BE2C (cell line): ENCODE measurements around the gene KCNH1.

ENCODE experiments used
- DNase-seq: peaks from one replicate; pipeline ENCODE4 v3.0.0-alpha.2; 2020
- H3K27me3 ChIP-seq: fragments of 250-450 bp; sonication (Bioruptor Pico); 2 replicates; pipeline ENCODE4 v1.5.1; 2020; ENCODE audit warnings: mild to moderate bottlenecking
- H3K36me3 ChIP-seq: fragments of 250-450 bp; sonication (Bioruptor Pico); 2 replicates; pipeline ENCODE4 v1.5.1; 2020; ENCODE audit warnings: mild to moderate bottlenecking
- H3K4me1 ChIP-seq: fragments of 250-450 bp; sonication (Bioruptor Pico); 2 replicates; pipeline ENCODE4 v1.5.1; 2020
- H3K4me3 ChIP-seq: 2 replicates; pipeline ENCODE4 v1.5.1; 2011; ENCODE audit warnings: low read depth, low read length
- H3K9me3 ChIP-seq: fragments of 250-450 bp; sonication (Bioruptor Pico); 2 replicates; pipeline ENCODE4 v1.5.1; 2020
- CTCF ChIP-seq: IDR thresholded peaks from 2 replicates; pipeline ENCODE4 v1.5.1; 2012; ENCODE audit warnings: mild to moderate bottlenecking, low read depth, low read length

KCNH1 gene

GRCh38 chr1:210932104-210932503 is 201.8 kb downstream of the KCNH1 start:
- no peak for DNase-seq
- Histone ChIP-seq H3K9me3 (no peaks in the 10 kb centered on the region), H3K36me3 (no peaks in the 10 kb centered on the region), H3K4me3 (no peak overlapping the region), H3K27me3 (no peaks in the 10 kb centered on the region), H3K4me1 (no peaks in the 10 kb centered on the region)
- no peak for TF ChIP-seq CTCF

GRCh38 chr1:210922666-210923065 is 211.3 kb downstream of the KCNH1 start:
- H3K36me3 ChIP-seq: no peaks in the 10 kb centered on the region
- TF ChIP-seq CTCF: no peak
- H3K9me3 ChIP-seq: no peaks in the 10 kb centered on the region; the same call in 1 of the 2 replicates
- H3K4me1 ChIP-seq: peaks cover 1% of the 10 kb centered on the region; the same call in 1 of the 2 replicates
- DNase-seq: no peak
- H3K27me3 ChIP-seq: no peaks in the 10 kb centered on the region
- no peak overlapping the region for H3K4me3 ChIP-seq

GRCh38 chr1:210920716-210921694 is 212.9 kb downstream of the KCNH1 start:
- Histone ChIP-seq H3K4me1 (peaks cover 6% of the 10 kb centered on the region; the same call in 1 of the 2 replicates), H3K27me3 (no peaks in the 10 kb centered on the region), H3K36me3 (no peaks in the 10 kb centered on the region), H3K4me3 (no peak overlapping the region), H3K9me3 (no peaks in the 10 kb centered on the region; the same call in 1 of the 2 replicates)
- no peak for DNase-seq
- no peak for TF ChIP-seq CTCF

- TF ChIP-seq CTCF: no peak
- Histone ChIP-seq H3K27me3 (no peaks in the 10 kb centered on the region), H3K4me3 (no peak overlapping the region), H3K9me3 (no peaks in the 10 kb centered on the region; the same call in 1 of the 2 replicates), H3K4me1 (peaks cover 6% of the 10 kb centered on the region; the same call in 1 of the 2 replicates), H3K36me3 (no peaks in the 10 kb centered on the region)
- no peak for DNase-seq
Measured at GRCh38 chr1:210920258-210920657, 213.7 kb downstream of the KCNH1 start.

- Histone ChIP-seq H3K4me3 (no peak overlapping the region), H3K9me3 (no peaks in the 10 kb centered on the region; the same call in 1 of the 2 replicates), H3K4me1 (peaks cover 6% of the 10 kb centered on the region; the same call in 1 of the 2 replicates), H3K36me3 (no peaks in the 10 kb centered on the region), H3K27me3 (no peaks in the 10 kb centered on the region)
- TF ChIP-seq CTCF: no peak
- no peak for DNase-seq
Measured at GRCh38 chr1:210918893-210919292, 215.1 kb downstream of the KCNH1 start.
